KBM-7 (cell line): Measurements from ENCODE around the gene MGLL.

Source experiments
- DNase-seq: peaks from one replicate; pipeline ENCODE4 v3.0.0-alpha.2; 2015
- in situ Hi-C: fragments of 300-500 bp; cut with MboI; formaldehyde crosslinking; loops from 2 replicates; pipeline ENCODE4 v1.14.3; 2020; ENCODE audit warnings: low sequenced_read_pairs, low pct_unique_long_range_greater_than_20kb, mixed read lengths

MGLL gene

DNA sequence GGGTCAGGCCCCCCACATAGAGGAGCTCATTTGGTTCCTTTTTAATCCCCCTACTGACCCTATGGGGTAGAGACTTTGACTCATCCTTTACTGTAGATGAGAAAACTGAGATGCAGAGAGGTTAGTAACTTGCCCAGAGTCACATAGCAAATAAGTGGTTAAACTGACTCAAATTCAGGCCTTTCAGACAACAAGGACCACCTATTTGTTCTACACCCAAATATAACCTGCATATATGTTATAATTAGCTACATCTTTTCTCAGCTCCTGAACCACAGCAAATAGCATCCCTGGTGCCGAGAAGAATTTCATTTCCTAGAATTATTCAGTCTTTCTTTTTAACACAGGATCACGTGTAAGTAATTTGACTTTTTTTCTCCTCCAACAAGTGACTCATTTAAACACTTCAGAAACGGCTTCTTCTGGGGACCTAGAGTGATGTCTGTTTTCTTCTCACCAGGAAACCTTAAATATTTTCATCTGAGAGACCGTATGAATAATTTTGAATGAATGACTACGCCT is 57.4 kb downstream of the MGLL start:
- in situ Hi-C loops, result no loop called here

DNA sequence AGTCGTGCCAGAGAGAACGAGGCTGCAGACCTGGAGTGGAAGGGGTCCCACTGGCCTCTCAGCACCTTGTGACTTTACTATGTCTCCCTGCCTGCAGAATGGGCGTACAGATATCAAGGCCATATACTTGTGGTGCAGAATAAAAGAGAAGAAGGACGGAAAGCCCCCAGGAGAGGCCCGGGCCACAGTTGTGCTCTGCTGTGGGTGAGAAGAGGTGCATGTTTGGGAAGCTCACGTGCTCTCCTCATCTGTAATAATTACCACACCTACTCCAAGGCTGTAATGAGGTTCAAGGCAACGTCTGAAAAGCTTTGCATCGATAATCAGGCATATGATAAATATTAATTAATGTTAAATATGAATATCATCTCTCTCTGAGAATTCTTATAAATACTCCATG is 58.0 kb downstream of the MGLL start:
- DNase-seq, result no peak
- in situ Hi-C loops, result no loop called here

More for the DNA sequence above, 57.4 kb downstream of the MGLL start:
- no peak for DNase-seq

DNA sequence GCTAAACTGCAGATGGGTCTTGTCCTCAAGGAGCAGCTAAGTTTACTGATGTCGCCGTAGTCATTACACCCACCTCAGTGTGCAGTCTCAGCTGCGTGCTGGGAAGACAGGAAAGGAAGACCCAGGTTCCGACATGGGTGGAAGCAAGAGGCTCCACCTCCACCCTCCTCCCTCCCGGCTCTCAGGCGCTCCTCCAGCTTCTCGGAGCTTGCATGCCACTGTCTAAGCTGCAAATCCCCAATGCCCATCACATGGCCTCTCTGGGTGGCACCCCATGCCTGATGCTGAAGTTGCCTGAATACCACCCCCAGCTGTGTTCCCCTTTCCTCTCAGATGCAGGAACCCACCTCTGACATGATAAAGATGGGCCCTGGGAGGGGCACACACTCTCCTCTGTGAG is 58.5 kb downstream of the MGLL start:
- DNase-seq, result no peak
- in situ Hi-C loops, result no loop called here

DNA sequence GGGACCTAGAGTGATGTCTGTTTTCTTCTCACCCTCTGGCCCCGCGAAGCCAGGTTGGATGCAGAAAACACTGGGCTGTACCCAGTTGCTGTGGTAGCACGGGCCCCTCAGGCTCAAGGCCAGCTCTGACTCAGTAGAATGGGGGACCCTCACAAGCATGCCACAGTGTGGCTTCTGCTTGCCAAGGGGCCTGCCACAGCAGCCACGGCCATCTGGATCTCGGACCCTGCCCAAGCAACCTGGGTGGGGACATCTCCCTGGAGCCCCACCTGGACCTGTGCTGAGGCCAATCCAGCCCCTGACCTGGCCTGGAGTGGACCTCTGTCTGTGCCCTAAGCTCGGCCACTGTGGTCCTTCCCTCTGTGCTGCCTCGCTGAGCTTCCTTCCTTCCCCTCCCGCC is 59.0 kb downstream of the MGLL start:
- no peak for DNase-seq
- in situ Hi-C loops, result no loop called here

DNA sequence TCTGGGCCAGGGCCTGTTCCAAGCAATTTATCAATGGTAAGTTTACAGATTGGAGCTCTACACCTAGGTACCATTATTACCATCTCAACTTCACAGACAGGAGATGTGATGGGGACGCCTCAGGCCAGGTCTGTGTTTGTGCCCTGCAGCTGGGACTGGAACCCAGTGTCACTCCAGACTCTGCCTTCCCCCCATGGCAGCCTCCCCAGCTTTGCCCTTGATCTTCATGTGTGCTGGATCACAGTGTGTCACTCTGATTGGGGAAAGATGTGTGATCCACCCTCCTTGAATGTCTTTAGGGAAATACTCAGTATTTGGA is 59.6 kb downstream of the MGLL start:
- in situ Hi-C loops, result no loop called here
- no peak for DNase-seq

DNA sequence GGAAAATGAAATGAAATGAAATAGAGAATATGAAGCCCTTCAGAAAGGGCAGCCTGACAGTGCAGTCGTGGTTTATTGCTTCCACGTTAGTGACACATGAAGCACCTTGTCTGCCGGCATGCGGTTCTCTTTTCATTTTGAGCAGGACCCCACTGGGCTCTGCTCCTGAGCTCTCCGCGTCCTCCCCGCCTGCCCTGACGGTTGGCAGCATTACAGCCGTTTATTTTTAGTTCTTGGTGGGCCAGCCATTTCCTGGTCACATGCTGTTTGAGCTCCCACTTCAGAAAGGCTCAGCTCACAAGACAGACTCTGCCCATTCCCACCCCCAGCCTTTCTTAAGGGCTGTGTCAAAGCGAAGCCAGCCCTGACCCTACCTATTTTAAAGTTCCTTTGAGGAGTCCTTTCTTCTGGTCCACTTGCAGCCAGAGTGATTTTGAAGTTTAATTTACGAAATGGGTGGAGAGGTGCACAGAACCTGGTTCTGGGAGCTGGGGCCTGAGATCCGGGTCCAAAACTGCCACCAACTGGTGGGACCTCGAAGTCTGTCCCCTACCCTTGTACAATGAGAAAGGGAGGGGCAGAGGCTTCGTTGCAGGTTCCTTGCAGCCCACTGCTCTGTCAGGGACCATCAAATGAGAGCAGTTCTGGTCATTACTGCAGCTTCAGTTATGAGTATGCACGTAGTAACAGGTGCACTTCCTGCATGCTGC is 60.1 kb downstream of the MGLL start:
- in situ Hi-C loops, result no loop called here
- DNase-seq, result peak; percentile 38

DNA sequence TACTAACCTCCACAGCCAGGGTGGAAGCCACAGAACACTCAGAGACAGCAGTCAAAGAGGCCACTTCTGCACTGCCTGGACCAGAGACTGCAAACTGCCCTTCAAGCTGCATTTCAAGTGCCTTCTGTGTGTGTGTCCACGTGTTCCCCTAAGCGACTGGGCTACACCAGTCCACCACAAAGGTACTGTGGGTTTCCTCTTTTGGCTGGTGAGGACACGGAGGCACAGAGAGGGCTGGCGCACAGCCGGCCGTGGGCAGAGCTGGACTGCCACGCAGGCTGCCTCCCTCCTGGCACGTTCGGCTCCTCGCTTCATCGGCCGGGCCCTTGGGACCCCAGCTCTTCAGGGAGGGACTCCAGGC is 60.9 kb downstream of the MGLL start:
- no peak for DNase-seq
- in situ Hi-C loops, result no loop called here

DNA sequence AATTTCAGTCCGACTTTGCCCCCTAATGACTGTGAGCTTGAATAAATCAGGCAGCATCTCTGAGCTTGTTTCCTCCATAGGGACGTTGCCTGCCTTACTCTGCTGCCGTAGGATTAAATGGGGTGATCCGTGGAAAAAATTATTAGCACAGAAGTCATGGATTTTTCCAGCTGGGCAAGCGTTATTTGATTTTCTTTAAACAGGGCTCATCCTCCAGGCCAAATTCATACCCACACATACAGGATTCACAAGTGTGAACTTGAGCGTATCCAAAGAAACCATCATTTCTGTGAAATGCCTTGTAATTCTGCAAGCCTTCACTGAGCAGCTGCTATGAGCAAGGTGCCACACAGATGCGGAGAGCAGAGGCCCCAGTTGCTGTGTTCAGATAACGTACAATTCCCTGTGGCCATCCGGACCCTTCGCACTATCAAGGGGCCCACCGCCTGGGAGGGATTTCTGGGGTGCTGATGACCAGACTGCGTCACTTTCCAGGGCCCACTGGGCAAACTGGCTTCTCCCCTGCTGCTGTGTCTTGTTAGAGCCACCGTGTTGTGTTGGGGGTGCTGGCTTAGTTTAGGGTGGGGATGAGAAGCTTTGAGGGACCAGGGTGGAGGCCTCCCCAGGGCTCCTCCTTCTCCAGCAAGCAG is 61.4 kb downstream of the MGLL start:
- in situ Hi-C loops, result no loop called here
- DNase-seq, result no peak

DNA sequence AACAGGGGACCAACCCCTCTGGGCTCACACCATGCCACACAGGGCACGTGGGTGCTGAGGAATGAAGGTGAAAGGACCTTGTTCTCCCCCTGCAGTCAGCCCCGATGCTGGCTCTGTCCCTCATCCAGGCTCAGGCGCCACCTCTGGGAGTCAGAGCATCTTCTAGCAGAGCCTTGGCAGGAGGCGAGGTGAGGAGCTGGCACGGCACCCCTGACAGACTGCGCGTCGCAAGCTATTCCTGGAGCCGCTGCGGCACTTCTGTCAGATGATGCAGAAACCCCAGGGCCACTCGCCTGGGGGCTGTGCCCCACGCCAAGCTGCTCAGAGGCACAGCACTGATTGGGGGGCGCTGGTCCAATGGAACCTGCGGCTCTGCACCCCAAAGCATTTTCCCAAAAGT is 62.0 kb downstream of the MGLL start:
- DNase-seq, result no peak
- in situ Hi-C loops, result no loop called here

DNA sequence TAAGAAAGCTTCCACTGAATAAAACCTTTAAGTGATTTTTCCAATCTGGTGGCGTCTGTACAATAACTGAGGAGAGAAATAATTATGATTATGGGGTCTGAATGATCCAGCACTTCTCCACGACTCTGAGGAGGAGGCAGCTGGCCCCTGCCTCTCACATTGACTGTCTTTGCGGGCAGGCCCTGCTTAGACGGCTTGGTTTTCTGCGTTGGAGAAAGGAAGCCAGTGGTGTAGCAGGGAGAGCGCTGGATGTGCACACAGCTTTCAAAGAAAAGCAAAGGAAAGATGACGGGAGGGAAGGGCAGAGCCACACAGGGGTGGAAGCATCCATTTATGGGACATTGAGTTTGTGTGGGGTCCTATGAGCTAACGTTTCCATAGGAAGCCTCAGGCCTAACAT is 62.5 kb downstream of the MGLL start:
- no peak for DNase-seq
- in situ Hi-C loops, result no loop called here

DNA sequence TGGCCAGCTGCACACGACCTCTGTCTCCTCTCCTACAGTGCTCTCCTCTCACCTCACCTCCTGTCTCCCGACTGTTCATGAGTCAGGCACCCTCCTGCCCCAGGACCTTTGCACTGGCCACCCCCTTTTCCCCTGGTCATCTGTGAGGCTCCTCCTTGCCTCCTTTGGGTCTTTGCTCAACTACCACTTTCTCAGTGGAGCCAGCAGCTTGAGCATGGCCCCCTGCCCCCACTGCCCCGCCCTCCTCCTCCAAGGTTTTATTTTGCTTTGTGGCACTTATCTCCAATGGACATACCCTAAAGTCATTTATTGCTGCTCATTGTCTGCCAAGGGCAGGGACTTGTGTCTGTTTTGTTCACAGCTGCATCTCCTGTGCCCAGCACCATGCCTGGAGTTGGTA is 64.3 kb downstream of the MGLL start:
- DNase-seq, result no peak

DNA sequence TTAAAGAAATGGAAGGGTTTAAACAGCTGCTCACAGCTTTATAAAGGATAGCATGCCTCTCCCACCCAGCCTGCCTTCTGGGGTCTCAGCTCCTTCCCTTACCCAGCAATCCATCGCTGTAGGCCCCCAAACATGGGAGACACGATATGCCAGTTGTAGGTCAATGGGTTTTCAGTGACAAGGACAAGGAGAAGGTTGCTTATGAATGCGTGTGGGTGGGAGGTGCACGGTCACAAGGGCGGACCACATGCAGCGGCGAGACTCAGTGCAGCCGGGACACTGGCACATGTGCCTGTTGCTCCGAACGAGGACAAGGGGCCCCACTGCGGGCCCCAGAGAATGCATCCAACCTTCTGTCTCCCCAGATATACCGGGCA is 67.0 kb downstream of the MGLL start:
- no peak for DNase-seq

More for the DNA sequence above, 64.3 kb downstream of the MGLL start:
- in situ Hi-C loops, result no loop called here

DNA sequence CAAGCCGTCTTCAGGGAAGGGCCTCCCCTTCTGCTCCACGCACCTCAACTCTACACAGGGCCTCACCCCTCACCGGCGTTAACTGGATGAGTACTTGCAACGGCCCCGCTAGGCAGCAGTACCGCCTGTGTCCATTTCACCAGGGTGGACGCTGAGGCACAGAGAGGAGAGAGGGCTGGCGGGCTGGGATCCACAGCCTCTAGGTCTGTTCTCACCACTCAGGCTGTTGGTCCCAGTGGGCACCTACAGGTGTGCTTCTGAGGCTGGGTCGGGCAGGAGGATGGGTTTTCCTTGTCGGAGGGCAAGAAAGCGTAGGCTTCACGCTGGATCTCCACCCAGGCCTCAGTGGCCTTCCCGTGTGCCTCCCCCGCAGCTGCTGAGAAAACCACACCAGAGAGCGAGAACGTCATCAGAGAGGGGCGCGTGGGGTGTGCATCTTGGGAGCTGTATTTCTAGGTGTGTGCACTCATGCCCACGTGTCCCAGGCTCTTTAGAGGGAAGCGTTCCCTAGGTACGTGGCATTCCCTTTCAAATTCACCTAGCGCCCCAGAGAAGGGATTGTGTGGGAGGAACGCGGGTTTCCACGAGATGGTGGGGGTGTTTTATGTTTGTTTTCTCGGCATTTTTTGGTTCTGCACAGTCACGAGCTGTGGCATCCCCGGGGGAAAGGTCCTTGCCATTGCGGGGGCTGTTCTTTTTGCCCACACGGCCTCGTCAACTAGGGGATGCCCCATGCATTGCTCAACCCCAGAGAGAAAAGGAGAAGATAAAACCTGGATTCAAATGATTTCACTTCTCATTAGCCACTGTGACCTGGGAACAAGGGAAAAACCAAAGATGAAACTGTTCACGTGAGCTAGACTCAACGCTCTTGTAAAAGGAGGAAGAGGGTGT is 67.7 kb downstream of the MGLL start:
- DNase-seq, result no peak
- in situ Hi-C loops, result no loop called here

More for the DNA sequence above, 67.0 kb downstream of the MGLL start:
- in situ Hi-C loops, result no loop called here

DNA sequence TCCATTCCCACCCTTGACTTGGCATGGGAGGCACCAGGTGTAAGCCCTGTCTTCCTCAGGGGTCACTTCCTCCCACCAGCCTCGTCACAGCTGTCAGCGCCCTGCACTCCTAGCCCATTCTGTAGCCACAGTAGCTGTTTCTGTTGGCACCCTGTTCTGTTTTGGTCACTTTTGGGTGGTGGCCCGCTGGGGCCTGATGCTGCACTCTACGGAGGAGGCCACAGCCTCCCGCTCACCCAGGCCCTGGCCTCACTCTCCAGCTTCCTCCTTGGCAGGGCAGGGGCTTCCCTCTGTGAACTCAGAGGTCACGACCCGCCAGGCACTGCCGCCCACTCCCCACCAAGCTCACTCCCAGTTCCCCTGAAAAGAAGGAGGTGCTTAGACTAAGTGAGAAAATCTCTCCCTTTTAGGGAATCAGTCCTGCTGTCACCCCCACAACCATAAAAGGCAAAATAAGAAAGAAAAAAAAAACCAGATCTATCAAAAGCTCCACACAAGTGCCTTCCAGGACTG is 68.4 kb downstream of the MGLL start:
- in situ Hi-C loops, result no loop called here

DNA sequence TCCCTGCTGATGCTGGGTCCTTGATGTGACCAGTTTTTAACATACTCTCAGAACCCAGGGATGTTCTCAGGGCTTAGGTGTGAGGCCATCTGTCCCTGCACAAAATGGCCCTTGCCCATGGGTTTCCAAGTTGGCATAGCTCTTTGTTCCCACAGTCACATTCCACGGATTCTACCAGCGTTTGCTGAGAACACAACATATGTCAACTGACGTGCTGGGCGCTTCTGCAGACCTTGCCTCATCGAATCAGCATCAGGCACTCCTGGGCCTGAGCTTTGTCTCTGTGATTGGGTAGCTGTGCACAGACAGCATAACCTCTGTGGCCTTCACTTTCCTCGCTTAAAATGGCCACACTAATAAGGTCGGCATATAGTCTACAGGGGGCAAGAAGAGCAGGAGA is 69.0 kb downstream of the MGLL start:
- in situ Hi-C loops, result no loop called here
- DNase-seq, result no peak

More for the DNA sequence above, 68.4 kb downstream of the MGLL start:
- no peak for DNase-seq

DNA sequence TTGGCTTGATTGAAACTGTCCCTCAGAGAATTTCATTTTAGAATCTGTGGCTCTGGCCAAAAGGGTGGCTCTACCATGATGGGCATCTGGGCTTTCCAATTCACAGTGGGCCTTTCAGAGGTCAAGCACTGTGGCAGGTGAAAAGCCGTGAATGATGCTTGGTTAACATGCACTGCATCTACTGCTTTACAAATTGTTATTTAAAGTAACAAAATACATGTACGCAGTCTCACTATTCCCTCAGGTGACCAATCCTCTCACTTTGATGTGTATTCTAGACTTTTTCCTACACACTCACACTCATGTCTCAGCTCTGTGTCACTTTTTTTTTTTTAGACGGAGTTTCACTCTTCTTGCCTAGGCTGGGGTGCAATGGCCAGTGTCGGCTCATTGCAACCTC is 70.5 kb downstream of the MGLL start:
- DNase-seq, result no peak
- in situ Hi-C loops, result no loop called here

DNA sequence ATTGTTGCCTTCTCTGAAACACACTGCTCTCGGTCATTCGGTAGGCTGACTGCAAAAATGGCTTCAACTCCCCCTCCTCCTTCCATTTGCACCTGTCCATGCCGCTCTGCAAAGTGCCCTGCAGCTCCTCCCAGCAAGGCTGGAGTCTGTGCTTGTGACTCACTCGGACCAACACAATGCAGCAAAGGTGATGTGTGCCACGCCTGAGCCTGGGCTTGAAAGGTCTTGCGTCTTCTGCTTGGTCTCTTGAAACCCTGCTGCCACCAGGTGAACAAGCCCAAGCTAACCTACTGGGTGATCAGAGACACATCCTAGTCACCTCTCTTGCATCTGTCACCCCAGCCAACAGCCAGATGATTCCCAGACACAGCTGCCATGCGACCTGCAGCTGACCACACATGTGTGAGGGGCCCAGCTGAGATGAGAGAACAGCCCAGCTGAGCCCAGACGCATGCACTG is 71.1 kb downstream of the MGLL start:
- in situ Hi-C loops, result no loop called here
- DNase-seq, result no peak

DNA sequence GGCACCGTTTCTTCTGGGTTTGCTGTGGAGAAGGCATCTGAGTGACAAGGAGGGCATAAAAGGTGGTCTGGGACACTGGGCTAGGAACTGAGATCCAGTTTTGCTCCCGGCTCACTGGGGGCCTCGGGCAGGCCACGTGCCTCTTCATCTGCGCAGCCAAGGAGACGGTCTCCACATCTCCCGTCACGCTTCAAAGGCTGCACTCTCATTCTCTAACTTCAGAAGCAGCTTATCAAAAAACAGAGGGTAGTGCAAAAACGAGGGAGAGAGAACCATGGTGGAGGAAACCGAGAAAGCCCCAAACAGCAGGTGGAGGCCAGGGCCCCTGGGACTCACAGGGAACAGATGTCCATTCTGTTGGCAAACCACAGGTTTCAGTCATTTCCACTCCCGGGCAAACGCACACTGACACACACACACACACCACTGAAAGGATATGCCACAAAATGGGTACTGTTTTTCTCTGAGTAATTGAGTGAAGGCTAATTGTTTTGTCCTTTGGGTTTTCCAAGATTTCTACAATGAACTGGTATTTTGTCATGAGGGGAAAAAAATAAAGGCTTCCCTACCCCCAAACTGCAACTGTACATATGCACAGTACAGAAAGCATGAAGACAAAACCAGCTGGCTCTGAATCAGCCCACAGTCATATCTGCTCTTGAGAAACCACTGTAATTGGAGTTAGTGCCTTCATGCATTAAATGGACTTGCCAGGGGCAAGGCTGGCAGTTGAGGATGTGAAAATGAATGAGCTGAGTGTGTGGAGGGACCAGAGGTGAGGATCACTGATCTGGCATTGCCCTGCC is 71.9 kb downstream of the MGLL start:
- DNase-seq, result no peak

DNA sequence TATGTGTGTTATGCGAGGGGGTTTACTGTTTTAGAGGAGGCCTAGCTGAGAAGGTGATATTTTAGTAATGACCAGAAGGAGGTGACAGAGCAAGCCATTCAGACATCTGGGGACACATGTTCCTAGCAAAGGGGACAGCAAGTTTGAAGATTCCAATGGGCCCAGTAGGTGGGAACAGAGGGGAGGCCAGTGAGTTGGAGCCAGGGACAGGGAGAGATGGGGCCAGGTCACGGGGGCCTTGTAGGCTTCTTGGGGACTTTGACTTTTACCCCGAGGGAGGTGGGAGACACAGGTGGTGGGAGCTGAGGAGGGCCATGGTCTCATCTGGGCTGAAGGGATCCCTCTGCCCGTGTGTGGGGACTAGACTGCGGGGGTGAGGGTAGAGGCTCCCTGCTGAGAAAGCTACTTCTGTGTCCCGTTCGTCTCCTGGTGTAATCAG is 72.5 kb downstream of the MGLL start:
- peak; percentile 14 for DNase-seq
- in situ Hi-C loops, result no loop called here

More for the DNA sequence above, 71.9 kb downstream of the MGLL start:
- in situ Hi-C loops, result no loop called here
